Fibroblast of the aortic adventitia (primary cell): Measurements from ENCODE around the gene SRPX. TPM values are rescaled to one million over a fixed set of nuclear protein-coding genes. Genes with fewer than 3 reads are reported as not detected.

Experiments used
- DNase-seq: peaks from one replicate; pipeline ENCODE4 v3.0.0-alpha.2; 2010; ENCODE audit warnings: low read depth
- H3K4me3 ChIP-seq: 2 replicates; pipeline ENCODE4 v1.5.1; 2011; ENCODE audit warnings: low read depth, mild to moderate bottlenecking, control low read depth, low read length, moderate library complexity
- CTCF ChIP-seq: IDR thresholded peaks from 2 replicates; pipeline ENCODE4 v1.5.1; 2011; ENCODE audit warnings: mild to moderate bottlenecking, low read length, control low read depth, inconsistent platforms; ENCODE audit not compliant: insufficient read depth
- total RNA-seq: library from RNA; depleted of rRNA; stranded (reverse); fragments of >200 nt; gene quantifications from 2 replicates; pipeline ENCODE4 v1.2.3, GENCODE V29; 2012; ENCODE audit warnings: low replicate concordance

The SRPX gene
- total RNA-seq, 1 donor = 242 TPM

- no peak overlapping the region for H3K4me3 ChIP-seq
- no peak for TF ChIP-seq CTCF
- peak; percentile 93 for DNase-seq
Observed at GRCh38 chrX:38211891-38212635, 8.6 kb downstream of the SRPX start.

- DNase-seq = no peak
- no peak for TF ChIP-seq CTCF
- no peak overlapping the region for H3K4me3 ChIP-seq
Observed at GRCh38 chrX:38206542-38206941, 14.1 kb downstream of the SRPX start.

- no peak overlapping the region for H3K4me3 ChIP-seq
- DNase-seq = no peak
Observed at GRCh38 chrX:38206036-38206435, 14.6 kb downstream of the SRPX start.

GRCh38 chrX:38205039-38205438 lies 15.6 kb downstream of the SRPX start:
- no peak overlapping the region for H3K4me3 ChIP-seq
- TF ChIP-seq CTCF = no peak
- DNase-seq = no peak

More at GRCh38 chrX:38206036-38206435, 14.6 kb downstream of the SRPX start:
- no peak for TF ChIP-seq CTCF

GRCh38 chrX:38192007-38192810 lies 28.5 kb downstream of the SRPX start:
- DNase-seq = no peak
- H3K4me3 ChIP-seq = no peak overlapping the region
- peak; percentile 29 for TF ChIP-seq CTCF

GRCh38 chrX:38189431-38190250 lies 31.0 kb downstream of the SRPX start:
- H3K4me3 ChIP-seq = no peak overlapping the region
- no peak for DNase-seq
- no peak for TF ChIP-seq CTCF
